ENCODE measurements around the gene BAMBI. TPM values are rescaled to one million over a fixed set of nuclear protein-coding genes. Genes with fewer than 3 reads are reported as not detected.
A peak's percentile ranks its signal among the peaks of the same experiment; 100 is the strongest.
"Not testable (repeated sequence)": the region's sequence is repeated elsewhere in the genome, so short reads cannot be mapped to it uniquely, and the experiment has no call there.

Gene BAMBI
- polyA plus RNA-seq, 2 of the 4 experiments (the other 2 are of a cell fraction) = 25.6 to 40.5 TPM

GRCh38 chr10:28652106-28652505, 25.2 kb upstream of the BAMBI start:
- ATAC-seq (no peak), FAIRE-seq (no peak), DNase-seq (ENCODE audit: low read depth in 1 of 2, low spot score in 1 of 2) (no peak)
- CTCF ChIA-PET = interaction anchor here (0.6 to 3.5 kb wide), 5 partner anchors 11 to 529 kb away, joined by 3 to 17 read pairs (median 3); no protein-coding TSS in a partner anchor
- 93% methylated on average over 2 of the region's 2 CpGs for WGBS (ENCODE audit: missing lambda C conversion rate)
- Histone ChIP-seq H3K27ac (no peak overlapping the region), H3K9me3 (peaks cover 7% of the 10 kb centered on the region), H3K4me1 (no peaks in the 10 kb centered on the region), H3K4me2 (no peak overlapping the region), H3K4me3 (no peak overlapping the region)
- TF ChIP-seq POLR2AphosphoS2 (conservative IDR thresholded peaks at IDR 0.05; ENCODE audit: low read length) (no peak), EP300 (IDR thresholded peaks at IDR 0.05) (no peak), HEYL (CRISPR knock-in tag; IDR thresholded peaks at IDR 0.05) (no peak), E2F6 (IDR thresholded peaks at IDR 0.05; ENCODE audit: borderline replicate concordance, low read depth) (no peak), CHD4 (IDR thresholded peaks at IDR 0.05; ENCODE audit: borderline replicate concordance) (no peak), RFX5 (IDR thresholded peaks at IDR 0.05) (no peak), ZSCAN20 (CRISPR knock-in tag; IDR thresholded peaks at IDR 0.05) (no peak), MAFK (IDR thresholded peaks at IDR 0.05; ENCODE audit: partially characterized antibody) (no peak), HDAC2 (IDR thresholded peaks at IDR 0.05) (no peak), HOXB13 (CRISPR knock-in tag; IDR thresholded peaks at IDR 0.05; ENCODE audit: low read depth) (no peak), NPAS2 (CRISPR knock-in tag; IDR thresholded peaks at IDR 0.05; ENCODE audit: borderline replicate concordance) (no peak), GATA3 (IDR thresholded peaks at IDR 0.05; ENCODE audit: borderline replicate concordance) (no peak), ZC3H11A (IDR thresholded peaks at IDR 0.05) (no peak), FOSL2 (IDR thresholded peaks at IDR 0.05) (no peak), FOSL2 (CRISPR knock-in tag; IDR thresholded peaks at IDR 0.05) (no peak), NFE2L2 (conservative IDR thresholded peaks at IDR 0.05; ENCODE audit: low read length) (no peak), NR3C1 (IDR thresholded peaks at IDR 0.05) (no peak), TP53 (CRISPR knock-in tag; IDR thresholded peaks at IDR 0.05) (no peak), ZFP36 (IDR thresholded peaks at IDR 0.05; ENCODE audit: borderline replicate concordance, partially characterized antibody) (no peak), EHMT2 (IDR thresholded peaks at IDR 0.05; ENCODE audit: low read depth) (no peak)
- POLR2A ChIA-PET = no interaction called here

GRCh38 chr10:28652703-28653102, 24.6 kb upstream of the BAMBI start:
- CTCF ChIA-PET = interaction anchor here (0.9 to 3.5 kb wide), 5 partner anchors 10 to 24 kb away, joined by 3 to 17 read pairs (median 4); no protein-coding TSS in a partner anchor
- FAIRE-seq (no peak), DNase-seq (ENCODE audit: low read depth in 1 of 2, low spot score in 1 of 2) (no peak), ATAC-seq (peak in 1 of 2 experiments; percentile 38; a peak in 1 of 6 replicates)
- 87% methylated on average over 5 of the region's 5 CpGs for WGBS (ENCODE audit: missing lambda C conversion rate)
- no peak for TF ChIP-seq ATOH8 (CRISPR knock-in tag; IDR thresholded peaks at IDR 0.05; ENCODE audit: low read depth)
- TF ChIP-seq TFCP2L1 (CRISPR knock-in tag; IDR thresholded peaks at IDR 0.05) = no peak
- TF ChIP-seq ZFP36 (IDR thresholded peaks at IDR 0.05; ENCODE audit: borderline replicate concordance, partially characterized antibody) = no peak
- no peak for TF ChIP-seq POLR2A (IDR thresholded peaks at IDR 0.05; ENCODE audit: low read length)
- no peak for TF ChIP-seq CHD4 (IDR thresholded peaks at IDR 0.05; ENCODE audit: borderline replicate concordance)
- TF ChIP-seq JUN (IDR thresholded peaks at IDR 0.05) = no peak
- no peak for TF ChIP-seq CHD2 (IDR thresholded peaks at IDR 0.05; ENCODE audit: low read length, partially characterized antibody)
- no peak for TF ChIP-seq RAD21 (conservative IDR thresholded peaks at IDR 0.05 in 1 of 2, IDR thresholded peaks at IDR 0.05 in 1 of 2)
- TF ChIP-seq USF2 (IDR thresholded peaks at IDR 0.05) = no peak
- TF ChIP-seq MAZ (IDR thresholded peaks at IDR 0.05; ENCODE audit: borderline replicate concordance, low read depth, low read length) = no peak
- no peak for TF ChIP-seq GATA3 (IDR thresholded peaks at IDR 0.05; ENCODE audit: borderline replicate concordance)
- TF ChIP-seq PBX3 (IDR thresholded peaks at IDR 0.05) = no peak
- no peak for TF ChIP-seq FOSB (CRISPR knock-in tag; IDR thresholded peaks at IDR 0.05)
- TF ChIP-seq HMGXB4 (CRISPR knock-in tag; IDR thresholded peaks at IDR 0.05; ENCODE audit: borderline replicate concordance) = no peak
- no peak for TF ChIP-seq SREBF2 (IDR thresholded peaks at IDR 0.05)
- Histone ChIP-seq H3K9me3 (peaks cover 7% of the 10 kb centered on the region), H3K4me2 (no peak overlapping the region), H3K4me3 (no peak overlapping the region), H3K27ac (no peak overlapping the region), H3K4me1 (no peaks in the 10 kb centered on the region)
- POLR2A ChIA-PET = no interaction called here

GRCh38 chr10:28658824-28659223, 18.5 kb upstream of the BAMBI start:
- H3K27ac ChIP-seq; H3K4me3 ChIP-seq; POLR2A ChIA-PET; FAIRE-seq; H3K4me2 ChIP-seq; H3K9me3 ChIP-seq; ATAC-seq; DNase-seq (ENCODE audit: low read depth in 1 of 2, low spot score in 1 of 2): not testable (repeated sequence)
- peaks cover 11% of the 10 kb centered on the region for H3K4me1 ChIP-seq
- CTCF ChIA-PET = interaction anchor here (1.5 to 1.8 kb wide), 2 partner anchors 645 to 653 kb away, joined by 3 read pairs; no protein-coding TSS in a partner anchor
- 60% methylated on average over 7 of the region's 7 CpGs for WGBS (ENCODE audit: missing lambda C conversion rate)

Data from A549 (cell line).